Stimulated activated CD4-positive, alpha-beta T cell treated with anti-CD3 and anti-CD28 coated beads, TNF-alpha, amount 100 ng/mL, for 48 hours (primary cell): ENCODE data around the gene DEK.

Experiments used
- DNase-seq, 3 donors: peaks; one replicate each; pipeline ENCODE4 v3.0.0-alpha.2; 2020; ENCODE audit warnings: low read depth in 3 of 3

Gene DEK

DNA sequence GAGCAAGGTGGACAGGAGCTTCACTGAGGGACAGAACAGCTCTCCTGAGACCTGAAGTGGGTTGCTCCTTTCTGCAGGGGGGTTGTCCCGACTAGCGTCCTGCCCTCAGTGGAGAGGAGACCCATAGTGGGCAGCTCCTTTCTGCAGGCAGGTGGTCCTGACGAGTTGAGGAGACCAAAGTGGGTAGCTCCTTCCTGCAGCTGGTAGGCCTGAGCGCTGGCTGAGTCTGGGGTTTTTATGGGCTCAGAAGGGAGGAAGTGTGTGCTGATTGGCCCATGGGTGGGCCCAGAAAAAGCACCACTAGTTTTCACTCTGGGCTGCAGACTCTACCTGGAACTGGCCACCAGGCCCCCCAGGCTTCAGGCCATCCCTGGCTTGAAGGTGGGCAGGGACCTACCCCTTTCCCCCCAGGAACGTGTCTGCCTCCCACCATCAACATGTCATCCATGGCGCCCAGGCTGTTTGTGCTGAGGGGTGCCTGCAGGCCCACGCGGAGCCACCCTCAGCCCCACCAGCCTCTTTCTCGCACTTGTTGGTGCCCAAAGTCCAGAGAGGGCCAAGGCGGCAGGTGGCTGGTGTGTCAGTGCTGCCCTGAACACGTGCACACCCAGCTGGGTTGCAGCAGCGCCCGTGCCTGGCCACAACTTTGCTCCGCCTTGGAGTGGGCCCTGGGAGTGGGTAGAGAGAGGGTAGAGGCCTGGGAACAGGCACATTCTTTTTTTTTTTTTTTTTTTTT is 1.6 kb upstream of the DEK start:
- DNase-seq, result no peak

DNA sequence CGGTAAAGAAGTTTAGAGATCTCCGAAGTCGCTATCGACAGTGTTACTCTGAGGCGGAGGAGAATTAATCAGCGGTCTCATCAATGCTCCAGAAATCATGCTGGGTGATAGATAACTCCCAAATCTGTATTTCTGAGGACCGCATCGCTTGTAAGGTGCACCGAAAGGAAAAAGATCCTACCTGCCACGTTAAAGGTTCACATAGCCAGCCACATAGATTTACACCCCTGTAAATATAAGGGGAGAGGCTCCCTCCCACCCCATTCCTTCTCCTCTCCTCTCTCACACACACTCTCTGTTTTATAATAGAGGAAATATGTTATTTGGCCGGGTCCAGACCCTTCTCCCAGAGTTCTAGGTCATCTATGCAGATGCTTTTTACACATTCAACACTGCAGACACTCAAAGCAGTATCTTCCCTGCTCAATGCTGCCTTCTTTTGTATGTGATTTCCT is 620 bp upstream of the DEK start:
- DNase-seq, result no peak

GRCh38 chr6:18263418-18264218 is 712 bp downstream of the DEK start:
- DNase-seq, result no peak

- DNase-seq, result peak in 2 of 3 donors; percentile 31 to 34
Measured at GRCh38 chr6:18262702-18263417, 1.5 kb downstream of the DEK start.

GRCh38 chr6:18261877-18262276 is 2.5 kb downstream of the DEK start:
- no peak for DNase-seq

- DNase-seq, result no peak
Measured at GRCh38 chr6:18260448-18261106, 3.8 kb downstream of the DEK start.

DNA sequence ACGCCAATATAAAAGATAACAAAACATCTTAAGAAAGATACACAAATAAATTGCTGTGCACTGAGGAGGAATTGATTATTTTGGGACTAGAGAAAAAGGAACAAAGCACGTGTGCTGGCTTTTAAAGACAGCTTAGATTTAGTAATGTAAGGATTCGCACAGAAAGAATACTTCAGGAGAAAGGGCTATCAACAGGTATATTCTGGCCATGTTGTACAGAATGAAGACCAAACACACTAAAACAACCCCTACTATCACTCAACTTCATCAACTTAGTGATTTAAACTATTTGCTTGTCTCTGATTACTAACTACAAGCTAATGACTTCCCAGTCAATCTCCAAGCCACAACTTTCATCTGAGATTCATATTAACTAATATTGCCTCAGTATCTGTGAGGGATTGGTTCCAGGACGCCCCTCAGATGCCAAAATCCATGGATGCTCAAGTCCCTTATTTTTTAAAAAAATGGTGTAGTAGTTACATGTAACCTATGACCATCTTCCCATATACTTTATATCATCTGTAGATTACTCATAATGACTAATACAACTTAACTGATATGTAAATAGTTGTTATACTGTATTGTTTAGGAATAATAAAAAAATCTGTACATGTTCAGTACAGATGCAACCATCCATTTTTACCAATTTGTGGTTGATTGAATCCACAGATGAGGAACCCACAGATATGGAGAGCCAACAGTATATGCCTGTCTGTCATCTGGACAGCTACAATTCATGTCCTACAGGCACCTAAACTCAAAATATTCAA is 4.5 kb downstream of the DEK start:
- DNase-seq, result no peak

DNA sequence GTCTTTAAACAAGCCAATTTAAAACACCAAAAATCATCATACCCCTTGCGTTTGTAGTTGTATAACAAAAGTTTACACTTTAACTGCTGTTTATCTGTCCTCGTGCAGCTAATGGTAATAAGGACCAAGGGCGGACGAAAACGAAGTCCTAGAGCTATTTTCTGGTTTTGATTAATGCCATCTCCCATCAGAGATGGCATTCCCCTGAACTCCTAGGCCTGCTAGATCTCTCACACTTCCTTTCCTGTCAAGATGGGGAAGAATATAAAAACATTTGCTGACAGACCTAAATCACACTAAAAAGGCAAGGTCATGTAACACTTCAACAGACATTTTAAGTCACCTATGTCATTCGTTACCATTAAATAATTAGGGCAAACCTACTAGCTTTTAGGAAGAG is 9.5 kb downstream of the DEK start:
- DNase-seq, result no peak

DNA sequence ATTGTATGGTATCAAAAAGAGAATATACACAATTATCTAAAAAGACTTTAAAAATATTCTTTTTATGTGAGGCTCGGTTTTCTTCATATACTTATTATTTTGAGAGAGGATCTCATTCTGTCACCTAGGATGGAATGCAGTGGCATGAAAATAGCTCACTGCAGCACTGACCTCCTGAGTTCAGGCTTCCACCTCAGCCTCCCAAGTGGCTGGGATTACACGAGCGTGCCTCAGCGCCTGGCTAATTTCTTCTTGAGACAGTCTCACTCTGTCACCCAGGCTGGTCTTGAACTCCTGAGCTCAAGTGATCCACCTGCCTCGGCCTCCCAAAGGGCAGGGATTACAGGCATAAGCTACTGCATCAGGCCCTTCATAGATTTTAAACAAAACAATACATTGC is 10.7 kb downstream of the DEK start:
- DNase-seq, result no peak

- no peak for DNase-seq
Measured at GRCh38 chr6:18249271-18249670, 15.1 kb downstream of the DEK start.

GRCh38 chr6:18248698-18249097 is 15.6 kb downstream of the DEK start:
- DNase-seq, result no peak

- DNase-seq, result no peak
Measured at GRCh38 chr6:18247002-18247401, 17.3 kb downstream of the DEK start.

GRCh38 chr6:18246205-18246604 is 18.1 kb downstream of the DEK start:
- DNase-seq, result no peak

- DNase-seq, result no peak
Measured at GRCh38 chr6:18245642-18246041, 18.7 kb downstream of the DEK start.

DNA sequence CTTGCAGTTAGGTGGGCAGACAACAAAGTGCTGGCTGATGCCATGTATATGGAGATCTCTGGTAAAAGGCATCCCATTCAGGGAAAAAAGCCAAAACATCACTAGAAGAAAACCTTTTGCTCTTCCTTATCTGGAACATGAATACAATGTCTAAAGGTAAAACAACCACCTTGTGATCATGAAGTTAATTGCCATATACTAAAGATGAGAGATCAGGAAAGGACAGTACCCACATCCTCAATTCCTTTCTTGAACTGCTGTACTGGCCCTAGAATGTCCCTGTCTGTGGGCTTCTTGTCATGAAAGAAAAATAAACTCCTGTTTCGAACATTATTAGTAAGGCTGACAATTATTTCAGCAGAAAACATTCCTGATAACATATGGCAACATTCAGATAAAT is 19.3 kb downstream of the DEK start:
- no peak for DNase-seq

DNA sequence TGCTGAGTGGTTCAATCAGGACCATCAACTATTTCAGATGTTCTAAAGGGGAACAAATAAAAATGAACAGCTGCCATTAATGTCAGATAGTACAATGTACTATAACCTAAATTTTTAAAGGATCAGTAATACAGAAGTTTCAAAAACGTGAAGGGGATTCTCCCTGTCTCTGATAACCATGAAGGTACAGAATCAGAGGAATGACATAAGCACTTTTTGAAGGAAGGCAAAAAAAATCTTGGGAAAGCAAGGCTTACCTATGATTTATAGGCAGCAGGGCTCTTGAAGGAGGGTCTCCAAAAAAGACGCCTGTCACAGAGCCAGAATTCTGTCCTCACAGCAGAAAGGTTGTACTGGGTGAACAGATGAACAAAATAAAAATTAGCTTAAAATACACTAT is 20.1 kb downstream of the DEK start:
- no peak for DNase-seq

DNA sequence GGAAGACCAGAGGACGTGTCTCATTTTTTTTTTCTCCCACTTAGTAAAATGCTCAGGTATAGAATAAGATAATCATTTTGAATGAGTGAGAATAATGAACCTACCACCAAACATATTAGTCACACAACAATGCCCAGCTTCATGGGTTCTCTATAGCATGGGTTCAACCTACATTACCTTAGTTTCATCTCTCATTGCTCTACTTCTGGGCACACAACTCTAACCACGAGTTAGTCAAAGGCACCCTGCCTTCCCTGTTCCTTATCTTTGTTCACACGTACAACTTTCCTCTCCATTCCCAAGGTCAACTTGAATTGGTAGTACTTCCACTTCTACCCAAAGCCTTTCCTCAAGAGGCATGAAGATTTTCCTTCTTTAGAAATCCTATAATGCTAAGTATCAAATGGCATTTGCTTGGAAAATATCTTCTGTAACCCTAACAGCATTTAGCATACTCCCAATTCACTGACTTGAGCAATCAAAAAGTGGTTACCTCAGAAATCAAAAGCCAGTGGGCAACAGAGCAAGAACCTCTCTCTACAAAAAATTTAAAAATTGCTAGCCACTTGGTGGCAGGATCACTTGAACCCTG is 20.9 kb downstream of the DEK start:
- DNase-seq, result no peak

- no peak for DNase-seq
Measured at GRCh38 chr6:18242062-18242851, 22.1 kb downstream of the DEK start.

DNA sequence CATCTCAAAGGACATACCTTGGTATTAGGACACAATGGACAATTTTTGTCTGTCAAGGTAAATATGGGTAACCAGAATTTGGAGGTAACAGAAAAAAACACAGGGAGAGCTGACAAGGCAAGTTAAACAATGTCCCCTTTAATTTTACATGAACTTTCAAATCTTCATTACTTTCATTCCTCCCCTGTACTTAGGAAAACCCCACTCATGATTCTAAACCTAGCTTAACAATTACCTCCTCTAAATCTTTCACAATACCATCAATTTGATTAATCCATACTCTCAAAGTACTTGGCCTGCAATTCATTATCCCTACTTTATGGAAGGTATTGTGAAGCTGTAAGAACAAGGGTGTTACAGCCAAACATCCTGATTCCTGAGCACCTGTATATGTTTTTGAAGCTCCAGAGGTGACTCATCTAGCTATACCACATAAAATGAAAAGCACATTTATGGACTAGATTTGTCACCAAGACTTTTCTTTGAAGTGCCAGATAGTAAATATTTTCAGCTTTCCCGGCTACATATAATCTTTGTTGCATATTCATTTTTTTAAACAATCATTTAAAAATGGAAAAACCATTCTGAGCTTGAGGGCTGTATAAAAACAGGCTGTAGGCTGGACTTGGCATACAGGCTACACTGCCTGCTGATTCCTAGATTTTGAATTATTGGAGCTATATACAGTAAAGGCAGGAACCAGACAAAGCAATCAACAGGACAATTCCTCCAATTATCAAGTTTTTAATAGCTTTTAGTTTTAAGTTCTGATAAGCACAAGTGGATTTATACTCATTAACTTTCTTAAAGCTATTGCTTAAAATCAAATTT is 22.9 kb downstream of the DEK start:
- DNase-seq, result no peak
